Tibial nerve (tissue), 3 donors: ENCODE data around the gene CEACAM3.

Source experiments
- CTCF ChIP-seq, 5 experiments: fragments of 200-600 bp in 3 of 5; fragments of 450-650 bp in 2 of 5; sonication (generic) in 3 of 5; IDR thresholded peaks; one replicate each; pipeline ENCODE4 v1.5.1; 2016 to 2019; ENCODE audit warnings: antibody characterized with exemption in 5 of 5, mild to moderate bottlenecking in 3 of 5, moderate library complexity in 2 of 5
- POLR2A ChIP-seq, 2 donors: fragments of 450-650 bp; IDR thresholded peaks; one replicate each; pipeline ENCODE4 v1.6.1; 2017; ENCODE audit warnings: antibody characterized with exemption in 2 of 2, mild to moderate bottlenecking in 2 of 2, moderate library complexity in 2 of 2

- TF ChIP-seq CTCF (IDR thresholded peaks at IDR 0.05), result no peak
- TF ChIP-seq POLR2A (IDR thresholded peaks at IDR 0.05), result no peak
Measured at GRCh38 chr19:41859213-41859617, 62.8 kb downstream of the CEACAM3 start.
